ENCODE data around the gene KL. TPM values are rescaled to one million over a fixed set of nuclear protein-coding genes. Genes with fewer than 3 reads are reported as not detected.

KL gene
- total RNA-seq, 1 experiment from 2014 or later, result 0.28 TPM

DNA sequence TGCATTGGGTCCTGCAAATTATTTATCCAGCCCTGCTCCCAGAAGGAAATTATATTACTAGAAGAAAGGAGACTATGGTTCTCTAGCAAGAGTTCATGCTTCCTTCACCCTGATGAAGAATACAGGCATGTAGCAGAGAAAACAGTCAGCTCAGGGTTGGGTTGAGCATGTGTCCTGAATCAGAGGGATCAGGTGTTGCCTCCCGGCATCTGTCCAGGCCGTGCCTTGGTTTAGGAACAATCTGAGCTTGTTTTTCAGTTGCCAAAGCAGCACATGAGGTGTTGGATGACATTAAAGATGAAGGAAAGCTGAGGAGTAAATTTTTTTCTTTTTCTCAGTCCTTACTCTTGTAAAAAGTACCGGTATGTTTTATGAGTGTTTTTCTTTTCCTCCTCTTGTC is 62.0 kb downstream of the KL start:
- no TSS peak for BruUV-seq (replicated peaks)
- H3K27me3 ChIP-seq (ENCODE audit: control insufficient read depth, insufficient read depth, low read length), result no peaks in the 10 kb centered on the region
- in situ Hi-C loops (cut with HindIII; ENCODE audit: low pct_unique_long_range_greater_than_20kb, low sequenced_read_pairs) (no loop called here), intact Hi-C loops (cut with micrococcal nuclease; ENCODE audit: unreplicated experiment) (no loop called here)
- H3K4me3 ChIP-seq (ENCODE audit: low read depth in 2 of 2, low read length in 2 of 2), result no peak overlapping the region
- H3K27ac ChIP-seq (ENCODE audit: low read length), result no peak overlapping the region
- ATAC-seq, result no peak
- no peaks in the 10 kb centered on the region for H3K9me3 ChIP-seq (ENCODE audit: control insufficient read depth, insufficient read depth, low read depth, low read length)
- no peaks in the 10 kb centered on the region for H3K4me1 ChIP-seq (ENCODE audit: control insufficient read depth, insufficient read depth, low read length)
- TF ChIP-seq TCF7L2 (IDR thresholded peaks at IDR 0.05; ENCODE audit: low read depth, low read length) (no peak), SIN3A (IDR thresholded peaks at IDR 0.05; ENCODE audit: borderline replicate concordance, insufficient read depth, low read depth, low read length) (no peak), POLR2AphosphoS5 (IDR thresholded peaks at IDR 0.05; ENCODE audit: low read depth, low read length) (no peak)
- TF ChIP-seq, protein P1, sequence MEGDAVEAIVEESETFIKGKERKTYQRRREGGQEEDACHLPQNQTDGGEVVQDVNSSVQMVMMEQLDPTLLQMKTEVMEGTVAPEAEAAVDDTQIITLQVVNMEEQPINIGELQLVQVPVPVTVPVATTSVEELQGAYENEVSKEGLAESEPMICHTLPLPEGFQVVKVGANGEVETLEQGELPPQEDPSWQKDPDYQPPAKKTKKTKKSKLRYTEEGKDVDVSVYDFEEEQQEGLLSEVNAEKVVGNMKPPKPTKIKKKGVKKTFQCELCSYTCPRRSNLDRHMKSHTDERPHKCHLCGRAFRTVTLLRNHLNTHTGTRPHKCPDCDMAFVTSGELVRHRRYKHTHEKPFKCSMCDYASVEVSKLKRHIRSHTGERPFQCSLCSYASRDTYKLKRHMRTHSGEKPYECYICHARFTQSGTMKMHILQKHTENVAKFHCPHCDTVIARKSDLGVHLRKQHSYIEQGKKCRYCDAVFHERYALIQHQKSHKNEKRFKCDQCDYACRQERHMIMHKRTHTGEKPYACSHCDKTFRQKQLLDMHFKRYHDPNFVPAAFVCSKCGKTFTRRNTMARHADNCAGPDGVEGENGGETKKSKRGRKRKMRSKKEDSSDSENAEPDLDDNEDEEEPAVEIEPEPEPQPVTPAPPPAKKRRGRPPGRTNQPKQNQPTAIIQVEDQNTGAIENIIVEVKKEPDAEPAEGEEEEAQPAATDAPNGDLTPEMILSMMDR (IDR thresholded peaks at IDR 0.05), result no peak
- TF ChIP-seq, protein P2, sequence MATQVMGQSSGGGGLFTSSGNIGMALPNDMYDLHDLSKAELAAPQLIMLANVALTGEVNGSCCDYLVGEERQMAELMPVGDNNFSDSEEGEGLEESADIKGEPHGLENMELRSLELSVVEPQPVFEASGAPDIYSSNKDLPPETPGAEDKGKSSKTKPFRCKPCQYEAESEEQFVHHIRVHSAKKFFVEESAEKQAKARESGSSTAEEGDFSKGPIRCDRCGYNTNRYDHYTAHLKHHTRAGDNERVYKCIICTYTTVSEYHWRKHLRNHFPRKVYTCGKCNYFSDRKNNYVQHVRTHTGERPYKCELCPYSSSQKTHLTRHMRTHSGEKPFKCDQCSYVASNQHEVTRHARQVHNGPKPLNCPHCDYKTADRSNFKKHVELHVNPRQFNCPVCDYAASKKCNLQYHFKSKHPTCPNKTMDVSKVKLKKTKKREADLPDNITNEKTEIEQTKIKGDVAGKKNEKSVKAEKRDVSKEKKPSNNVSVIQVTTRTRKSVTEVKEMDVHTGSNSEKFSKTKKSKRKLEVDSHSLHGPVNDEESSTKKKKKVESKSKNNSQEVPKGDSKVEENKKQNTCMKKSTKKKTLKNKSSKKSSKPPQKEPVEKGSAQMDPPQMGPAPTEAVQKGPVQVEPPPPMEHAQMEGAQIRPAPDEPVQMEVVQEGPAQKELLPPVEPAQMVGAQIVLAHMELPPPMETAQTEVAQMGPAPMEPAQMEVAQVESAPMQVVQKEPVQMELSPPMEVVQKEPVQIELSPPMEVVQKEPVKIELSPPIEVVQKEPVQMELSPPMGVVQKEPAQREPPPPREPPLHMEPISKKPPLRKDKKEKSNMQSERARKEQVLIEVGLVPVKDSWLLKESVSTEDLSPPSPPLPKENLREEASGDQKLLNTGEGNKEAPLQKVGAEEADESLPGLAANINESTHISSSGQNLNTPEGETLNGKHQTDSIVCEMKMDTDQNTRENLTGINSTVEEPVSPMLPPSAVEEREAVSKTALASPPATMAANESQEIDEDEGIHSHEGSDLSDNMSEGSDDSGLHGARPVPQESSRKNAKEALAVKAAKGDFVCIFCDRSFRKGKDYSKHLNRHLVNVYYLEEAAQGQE (IDR thresholded peaks at IDR 0.05; ENCODE audit: insufficient read depth in 1 of 2, low read depth in 2 of 2, low read length in 1 of 2), result no peak
- DNase-seq (ENCODE audit: low read depth, low spot score), result no peak
- ChIA-PET POLR2A (interaction anchor here (0.6 kb wide), 1 partner anchor 48 kb away, joined by 5 read pairs; no protein-coding TSS in a partner anchor), CTCF (no interaction called here)
- no peaks in the 10 kb centered on the region for H3K36me3 ChIP-seq (ENCODE audit: control insufficient read depth, insufficient read depth, low read length)

DNA sequence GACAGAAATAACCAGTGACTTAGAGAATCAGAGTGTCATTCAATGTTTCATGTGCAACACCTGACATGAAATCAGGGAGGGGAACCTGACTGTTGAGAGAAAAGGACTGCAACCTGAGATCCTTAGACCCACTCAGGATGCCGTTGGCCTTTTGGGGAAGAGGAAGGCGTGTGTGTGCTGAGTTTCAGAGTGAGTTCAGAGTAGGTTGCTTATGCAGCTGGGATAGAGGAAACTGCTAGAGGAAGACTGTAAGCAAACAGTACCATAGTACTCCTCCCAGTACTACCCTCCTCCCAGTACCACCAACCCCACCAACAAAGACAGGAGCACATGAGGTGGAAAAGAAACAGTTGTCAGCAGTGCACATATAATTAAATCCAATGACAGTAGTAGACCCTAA is 63.7 kb downstream of the KL start:
- CTCF ChIA-PET, result no interaction called here
- intact Hi-C loops (cut with micrococcal nuclease; ENCODE audit: unreplicated experiment), result no loop called here
- Histone ChIP-seq H3K9me3 (ENCODE audit: control insufficient read depth, insufficient read depth, low read depth, low read length) (no peaks in the 10 kb centered on the region), H3K4me3 (ENCODE audit: low read depth in 2 of 2, low read length in 2 of 2) (no peak overlapping the region), H3K36me3 (ENCODE audit: control insufficient read depth, insufficient read depth, low read length) (no peaks in the 10 kb centered on the region), H3K27me3 (ENCODE audit: control insufficient read depth, insufficient read depth, low read length) (no peaks in the 10 kb centered on the region), H3K4me1 (ENCODE audit: control insufficient read depth, insufficient read depth, low read length) (no peaks in the 10 kb centered on the region), H3K27ac (ENCODE audit: low read length) (no peak overlapping the region)
- POLR2A ChIA-PET, result no interaction called here
- no TSS peak for BruUV-seq (replicated peaks)
- no peak for DNase-seq (ENCODE audit: low read depth, low spot score)
- in situ Hi-C loops (cut with HindIII; ENCODE audit: low pct_unique_long_range_greater_than_20kb, low sequenced_read_pairs), result no loop called here
- ATAC-seq, result no peak
- TF ChIP-seq POLR2AphosphoS5 (IDR thresholded peaks at IDR 0.05; ENCODE audit: low read depth, low read length) (no peak), SIN3A (IDR thresholded peaks at IDR 0.05; ENCODE audit: borderline replicate concordance, insufficient read depth, low read depth, low read length) (no peak), TCF7L2 (IDR thresholded peaks at IDR 0.05; ENCODE audit: low read depth, low read length) (no peak)
- TF ChIP-seq, protein P2 (IDR thresholded peaks at IDR 0.05; ENCODE audit: insufficient read depth in 1 of 2, low read depth in 2 of 2, low read length in 1 of 2), result no peak
- TF ChIP-seq, protein P1 (IDR thresholded peaks at IDR 0.05), result no peak

All from Panc1 (cell line).